ENCODE results near the gene FOXP1. TPM values are rescaled to one million over a fixed set of nuclear protein-coding genes. Genes with fewer than 3 reads are reported as not detected.

FOXP1 gene
- total and polyA plus RNA-seq, 9 of the 15 experiments (the other 6 are each of a cell fraction or from before 2014, with no cell fraction given) = 7.7 to 34.5 (median 13.7) TPM

DNA sequence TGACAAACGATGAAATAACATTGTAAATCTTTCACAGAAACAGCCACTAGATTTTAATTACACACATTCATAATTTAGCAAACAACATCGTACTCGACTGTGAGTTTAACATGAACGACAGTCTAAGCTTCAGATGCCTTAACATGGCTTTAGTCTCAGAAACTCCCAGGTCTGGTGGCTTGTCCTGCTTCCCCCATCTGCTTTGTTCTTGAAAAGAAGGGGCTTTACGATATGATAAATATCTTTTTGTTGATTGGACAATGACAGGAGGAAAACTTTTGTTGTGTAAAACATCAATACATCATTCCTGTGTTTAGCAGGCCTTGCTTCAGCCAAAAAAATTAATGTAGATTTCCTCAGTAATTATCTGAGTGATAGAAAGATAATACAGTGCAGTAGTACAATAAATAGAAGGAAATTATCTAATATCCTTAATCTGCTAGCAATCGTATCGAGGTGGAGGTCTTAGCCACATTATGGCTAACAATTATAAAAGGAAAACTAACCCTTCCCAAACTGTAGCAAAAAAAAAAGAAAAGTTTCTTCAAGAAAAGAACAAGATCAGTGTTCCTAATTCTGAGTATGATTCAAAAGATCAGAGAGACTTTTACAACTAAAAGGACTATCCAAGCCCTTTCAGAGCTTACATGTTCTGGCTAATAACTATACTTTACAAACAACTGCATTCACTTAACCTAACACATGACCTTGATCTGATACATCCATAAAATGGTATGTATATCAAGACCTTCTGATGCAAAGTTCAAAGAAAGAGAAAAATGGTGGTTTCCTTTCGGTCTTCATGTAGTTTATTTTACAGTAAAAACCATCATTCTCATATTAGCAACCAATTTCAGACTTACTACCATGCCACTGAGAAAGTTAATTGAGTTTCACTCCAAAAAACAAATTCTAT lies 535.7 kb downstream of the FOXP1 start:
- Histone ChIP-seq H4K20me1 (replicated peaks; ENCODE audit: control insufficient read depth, insufficient read depth, low read length) (no peaks in the 10 kb centered on the region), H2AFZ (ENCODE audit: low read depth, low read length) (no peak overlapping the region), H3K4me2 (ENCODE audit: insufficient read depth, low read length) (no peak overlapping the region), H3K27ac (ENCODE audit: extremely low read depth, low read depth, low read length) (no peak overlapping the region), H3K9me3 (replicated peaks; ENCODE audit: control insufficient read depth, insufficient read depth, low read depth, low read length) (no peaks in the 10 kb centered on the region), H3K4me3 (no peak overlapping the region), H3K27me3 (ENCODE audit: control insufficient read depth in 2 of 2, insufficient read depth in 2 of 2, low read length in 2 of 2) (no peaks in the 10 kb centered on the region), H3K9ac (ENCODE audit: insufficient read depth in 1 of 2, low read depth in 2 of 2, low read length in 2 of 2) (no peak overlapping the region), H3K9me1 (ENCODE audit: control insufficient read depth, insufficient read depth, low read length) (no peaks in the 10 kb centered on the region), H3K79me2 (ENCODE audit: control insufficient read depth, insufficient read depth, low read length) (no peaks in the 10 kb centered on the region), H3K36me3 (ENCODE audit: control insufficient read depth, insufficient read depth, low read length) (peaks cover 79% of the 10 kb centered on the region), H3K4me1 (replicated peaks in 1 of 2; ENCODE audit: control insufficient read depth in 2 of 2, insufficient read depth in 2 of 2, low read length in 2 of 2) (peaks cover 0 to 13% of the 10 kb centered on the region in 2 experiments; a peak in 3 of 5 replicates)
- no TSS peak for BruUV-seq (replicated peaks)
- ChIA-PET CTCF (ENCODE audit: low intra/inter-chr PET ratio) (no interaction called here), POLR2A (no interaction called here)
- DNase-seq (ENCODE audit: extremely low read depth in 1 of 4, low spot score in 3 of 4) (no peak), FAIRE-seq (no peak), ATAC-seq (no peak)
- 87% methylated on average over 8 of the region's 8 CpGs for WGBS (ENCODE audit: insufficient coverage, low coverage, missing lambda C conversion rate)
- in situ Hi-C loops (cut with MboI) = no loop called here
- intact Hi-C loops (cut with micrococcal nuclease) = no loop called here
- TF ChIP-seq HDAC2 (IDR thresholded peaks at IDR 0.05) = no peak
- TF ChIP-seq CEBPZ (IDR thresholded peaks at IDR 0.05; ENCODE audit: borderline replicate concordance, low read depth, low read length) = no peak
- no peak for TF ChIP-seq ILF3 (IDR thresholded peaks at IDR 0.05; ENCODE audit: borderline replicate concordance)
- TF ChIP-seq DPF2 (IDR thresholded peaks at IDR 0.05) = no peak
- no peak for TF ChIP-seq ZBTB17 (CRISPR knock-in tag; IDR thresholded peaks at IDR 0.05)
- TF ChIP-seq NONO (IDR thresholded peaks at IDR 0.05; ENCODE audit: low read depth in 2 of 2, low read length in 1 of 2) = no peak
- TF ChIP-seq ZNF444 (CRISPR knock-in tag; IDR thresholded peaks at IDR 0.05) = no peak
- TF ChIP-seq XRCC4 (IDR thresholded peaks at IDR 0.05; ENCODE audit: extremely low read depth, insufficient read depth, insufficient read length) = no peak
- no peak for TF ChIP-seq ZNF766 (CRISPR knock-in tag; conservative IDR thresholded peaks at IDR 0.05)
- no peak for TF ChIP-seq RAD21 (CRISPR knock-in tag; conservative IDR thresholded peaks at IDR 0.05 in 1 of 2, IDR thresholded peaks at IDR 0.05 in 1 of 2)
- TF ChIP-seq HNRNPH1 (optimal IDR thresholded peaks at IDR 0.05; ENCODE audit: low read depth, low read length) = no peak
- TF ChIP-seq RCOR1 (IDR thresholded peaks at IDR 0.05; ENCODE audit: borderline replicate concordance in 1 of 2, low read depth in 2 of 2, low read length in 2 of 2) = no peak
- TF ChIP-seq ETV5 (CRISPR knock-in tag; IDR thresholded peaks at IDR 0.05; ENCODE audit: low read depth) = no peak
- no peak for TF ChIP-seq NR2C2 (CRISPR knock-in tag; IDR thresholded peaks at IDR 0.05)
- TF ChIP-seq NR2C2 (tag; IDR thresholded peaks at IDR 0.05) = no peak
- TF ChIP-seq, protein P1, sequence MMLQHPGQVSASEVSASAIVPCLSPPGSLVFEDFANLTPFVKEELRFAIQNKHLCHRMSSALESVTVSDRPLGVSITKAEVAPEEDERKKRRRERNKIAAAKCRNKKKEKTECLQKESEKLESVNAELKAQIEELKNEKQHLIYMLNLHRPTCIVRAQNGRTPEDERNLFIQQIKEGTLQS (IDR thresholded peaks at IDR 0.05) = no peak
- TF ChIP-seq, protein P1 (CRISPR knock-in tag; conservative IDR thresholded peaks at IDR 0.05) = no peak
- TF ChIP-seq ZNF699 (CRISPR knock-in tag; IDR thresholded peaks at IDR 0.05; ENCODE audit: insufficient replicate concordance) = no peak
